ENCODE measurements around the gene PDE6G.

PDE6G gene

GRCh38 chr17:81640011-81640410 is 16.3 kb downstream of the PDE6G start (continued):
- TF ChIP-seq PATZ1 (CRISPR knock-in tag; IDR thresholded peaks at IDR 0.05; ENCODE audit: borderline replicate concordance): no peak

GRCh38 chr17:81638683-81639082 is 17.7 kb downstream of the PDE6G start:
- no peak for TF ChIP-seq CREB5 (CRISPR knock-in tag; IDR thresholded peaks at IDR 0.05; ENCODE audit: low read depth)
- no peak for TF ChIP-seq TSHZ2 (CRISPR knock-in tag; IDR thresholded peaks at IDR 0.05)
- no peak for TF ChIP-seq BACH2 (CRISPR knock-in tag; IDR thresholded peaks at IDR 0.05; ENCODE audit: borderline replicate concordance)
- TF ChIP-seq ARNTL (CRISPR knock-in tag; IDR thresholded peaks at IDR 0.05; ENCODE audit: borderline replicate concordance, low read depth): no peak
- TF ChIP-seq SNAI2 (CRISPR knock-in tag; IDR thresholded peaks at IDR 0.05): no peak
- no peak for TF ChIP-seq OSR1 (CRISPR knock-in tag; IDR thresholded peaks at IDR 0.05)
- ATAC-seq: no peak

GRCh38 chr17:81636505-81637288 is 19.6 kb downstream of the PDE6G start, which contains the start of the genes NPLOC4 and TSPAN10:
Gene NPLOC4, minus strand, starts transcription at chr17:81637112. Its CDS starts 182 bp downstream, at chr17:81636930.
Gene TSPAN10, plus strand, starts transcription at chr17:81637196. Its CDS starts 5,217 bp downstream, at chr17:81642413.
- ATAC-seq: peak; percentile 86
- TF ChIP-seq CREB5 (CRISPR knock-in tag; IDR thresholded peaks at IDR 0.05; ENCODE audit: low read depth) (no peak), ZC3H10 (CRISPR knock-in tag; IDR thresholded peaks at IDR 0.05) (peak; percentile 48; the same call in 1 of the 2 replicates), POU6F1 (CRISPR knock-in tag; IDR thresholded peaks at IDR 0.05; ENCODE audit: borderline replicate concordance, low read depth) (no peak), ZNF70 (CRISPR knock-in tag; IDR thresholded peaks at IDR 0.05) (peak; percentile 83; the same call in 1 of the 2 replicates), ZNF8 (CRISPR knock-in tag; IDR thresholded peaks at IDR 0.05) (no peak), TSHZ2 (CRISPR knock-in tag; IDR thresholded peaks at IDR 0.05) (peak; percentile 53), CSDC2 (CRISPR knock-in tag; IDR thresholded peaks at IDR 0.05) (peak; percentile 39; the same call in 1 of the 2 replicates), ZFP30 (CRISPR knock-in tag; IDR thresholded peaks at IDR 0.05) (no peak), BACH2 (CRISPR knock-in tag; IDR thresholded peaks at IDR 0.05; ENCODE audit: borderline replicate concordance) (peak; percentile 36; the same call in 1 of the 2 replicates)
